GM06990 (cell line): ENCODE results near the gene TEAD1.

Source experiments
- DNase-seq: peaks from one replicate; pipeline ENCODE4 v3.0.0-alpha.2; 2011; ENCODE audit not compliant: insufficient read length; ENCODE audit errors: extremely low read depth
- H3K27me3 ChIP-seq: replicated peaks from 2 replicates; pipeline ENCODE4 v1.6.0; 2011; ENCODE audit warnings: low read length; ENCODE audit not compliant: control insufficient read depth, insufficient read depth
- H3K36me3 ChIP-seq: 2 replicates; pipeline ENCODE4 v1.5.1; 2011; ENCODE audit warnings: low read length; ENCODE audit not compliant: control insufficient read depth, insufficient read depth
- H3K4me3 ChIP-seq: replicated peaks from 2 replicates; pipeline ENCODE4 v1.5.1; 2011; ENCODE audit warnings: low read depth, mild to moderate bottlenecking, control low read depth, low read length
- CTCF ChIP-seq: IDR thresholded peaks from 2 replicates; pipeline ENCODE4 v1.5.1; 2011; ENCODE audit warnings: low read length, control low read depth, mild to moderate bottlenecking, inconsistent platforms; ENCODE audit not compliant: insufficient read depth, poor library complexity, severe bottlenecking

Gene TEAD1

GRCh38 chr11:12640355-12640754 lies 33.9 kb upstream of the TEAD1 start:
- no peaks in the 10 kb centered on the region; the same call in 1 of the 2 replicates for H3K27me3 ChIP-seq
- no peak for TF ChIP-seq CTCF
- H3K36me3 ChIP-seq: no peaks in the 10 kb centered on the region
- DNase-seq: no peak
- no peak overlapping the region for H3K4me3 ChIP-seq

GRCh38 chr11:12640926-12641849 lies 33.0 kb upstream of the TEAD1 start:
- Histone ChIP-seq H3K27me3 (no peaks in the 10 kb centered on the region; the same call in 1 of the 2 replicates), H3K36me3 (no peaks in the 10 kb centered on the region), H3K4me3 (no peak overlapping the region)
- no peak for DNase-seq
- no peak for TF ChIP-seq CTCF

- H3K27me3 ChIP-seq: no peaks in the 10 kb centered on the region; the same call in 1 of the 2 replicates
- TF ChIP-seq CTCF: no peak
- H3K4me3 ChIP-seq: no peak overlapping the region
- H3K36me3 ChIP-seq: no peaks in the 10 kb centered on the region
- DNase-seq: no peak
These were observed 32.2 kb upstream of the TEAD1 start for GRCh38 chr11:12642040-12642439.

DNA sequence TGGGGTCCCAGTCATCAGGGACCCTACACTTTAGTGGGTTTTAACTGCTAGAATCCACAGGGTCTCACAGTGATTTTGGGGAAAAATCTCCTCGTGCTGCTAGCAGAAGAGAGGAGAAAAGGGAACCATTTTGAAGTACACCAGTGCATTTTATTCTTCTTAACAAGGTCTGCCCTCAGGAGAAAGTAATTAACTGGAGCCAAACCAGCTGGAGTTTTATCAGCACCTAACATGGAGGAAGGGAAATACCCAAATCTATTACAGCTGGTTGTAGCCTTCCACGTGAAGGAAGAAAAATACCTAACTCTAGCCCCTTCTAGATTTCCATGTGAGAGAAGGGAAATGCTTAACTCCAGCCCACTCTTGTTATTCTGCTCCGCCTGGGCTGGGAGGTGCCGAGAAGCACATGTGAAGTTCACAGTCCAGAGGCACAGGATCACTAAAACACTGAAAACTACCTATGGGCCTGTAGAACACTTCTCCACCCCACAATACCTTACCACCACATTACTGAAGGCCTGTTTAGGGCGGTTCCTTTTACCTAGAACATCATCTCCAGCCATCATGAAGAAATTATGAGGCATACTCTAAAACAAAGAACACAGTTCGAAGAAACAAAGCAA lies 31.3 kb upstream of the TEAD1 start:
- no peak for DNase-seq
- TF ChIP-seq CTCF: no peak
- no peaks in the 10 kb centered on the region for H3K36me3 ChIP-seq
- H3K27me3 ChIP-seq: no peaks in the 10 kb centered on the region; the same call in 1 of the 2 replicates
- H3K4me3 ChIP-seq: no peak overlapping the region

DNA sequence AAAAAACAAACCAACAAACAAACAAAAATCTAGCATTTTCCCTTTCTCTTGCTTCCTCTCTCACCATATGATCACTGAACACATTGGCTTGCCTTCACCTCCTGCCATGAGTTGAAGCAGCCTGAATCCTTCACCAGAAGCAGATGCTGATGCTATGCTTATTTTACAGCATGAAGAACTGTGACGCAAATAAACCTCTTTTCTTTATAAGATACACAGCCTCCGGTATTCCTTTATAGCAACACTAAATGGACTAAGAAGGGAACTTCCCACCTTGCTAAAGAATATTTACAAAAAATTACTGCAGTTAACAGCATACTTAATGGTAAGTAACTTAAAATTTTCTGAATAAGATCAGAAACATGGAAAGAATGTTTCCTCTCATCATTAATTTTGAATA lies 27.7 kb upstream of the TEAD1 start:
- no peaks in the 10 kb centered on the region for H3K27me3 ChIP-seq
- no peak for TF ChIP-seq CTCF
- no peaks in the 10 kb centered on the region for H3K36me3 ChIP-seq
- DNase-seq: no peak
- no peak overlapping the region for H3K4me3 ChIP-seq
